IMR-90 (cell line): ENCODE results near the gene GADD45GIP1. TPM values are rescaled to one million over a fixed set of nuclear protein-coding genes. Genes with fewer than 3 reads are reported as not detected.

Experiments
- ATAC-seq: fragments of 200-7000 bp; cut with Tn5 transposase; 2 replicates; pipeline ENCODE4 v1.9.1; 2020; ENCODE audit warnings: low read depth, mild to moderate bottlenecking, moderate library complexity
- BruUV-seq: library from RNA; stranded (reverse); fragments of 400-500 nt; replicated peaks from 2 replicates; lab custom pipeline; 2021; lab: Mats Ljungman, UMichigan
- CTCF ChIA-PET: fragments of 300-600 bp; formaldehyde crosslinking; extraction: SDS; loops from one replicate; lab custom pipeline; 2021; ENCODE audit warnings: antibody characterized with exemption; lab: Yijun Ruan, JAX
- POLR2A ChIA-PET: fragments of 300-600 bp; sonication (Branson Sonifier 250); formaldehyde crosslinking; loops from one replicate; lab custom pipeline; 2022; ENCODE audit warnings: antibody characterized with exemption; ENCODE audit not compliant: unreplicated experiment; lab: Charles Lee
- DNase-seq: peaks from one replicate; pipeline ENCODE4 v3.0.0; 2013
- H2AFZ ChIP-seq: replicated peaks from 2 replicates; pipeline ENCODE3; 2013; ENCODE audit warnings: low read length, mild to moderate bottlenecking; ENCODE audit not compliant: poor library complexity
- H2AK5ac ChIP-seq: 2 replicates; pipeline ENCODE4 v1.6.1; 2013; ENCODE audit warnings: low read depth, low read length, inconsistent platforms
- H2AK9ac ChIP-seq: replicated peaks from 2 replicates; pipeline ENCODE3; 2013; ENCODE audit warnings: mild to moderate bottlenecking, low read depth, low read length, moderate library complexity; ENCODE audit not compliant: poor library complexity
- H2BK120ac ChIP-seq: 2 replicates; pipeline ENCODE4 v1.6.1; 2013; ENCODE audit warnings: low read depth, low read length, inconsistent platforms
- H2BK15ac ChIP-seq: 3 replicates; pipeline ENCODE4 v1.6.1; 2013; ENCODE audit warnings: low read depth, low read length, inconsistent platforms
- H2BK20ac ChIP-seq: 2 replicates; pipeline ENCODE4 v1.6.1; 2013; ENCODE audit warnings: low read depth, mild to moderate bottlenecking, inconsistent platforms, low read length, moderate library complexity
- H2BK5ac ChIP-seq: 2 replicates; pipeline ENCODE4 v1.6.1; 2013; ENCODE audit warnings: mild to moderate bottlenecking, low read depth, low read length, inconsistent platforms; ENCODE audit not compliant: poor library complexity, severe bottlenecking
- H3K14ac ChIP-seq: replicated peaks from 2 replicates; pipeline ENCODE4 v1.6.1; 2013; ENCODE audit warnings: low read depth, low read length, inconsistent platforms
- H3K18ac ChIP-seq: 2 replicates; pipeline ENCODE4 v1.6.1; 2013; ENCODE audit warnings: low read depth, low read length, control low read depth
- H3K23ac ChIP-seq: 2 replicates; pipeline ENCODE4 v1.6.1; 2013; ENCODE audit warnings: low read depth, low read length, inconsistent platforms
- H3K27ac ChIP-seq: 2 replicates; pipeline ENCODE4 v1.5.1; 2013; ENCODE audit warnings: mild to moderate bottlenecking, control low read depth, low read length; ENCODE audit not compliant: insufficient read depth
- H3K27me3 ChIP-seq: 2 replicates; pipeline ENCODE4 v1.6.1; 2013; ENCODE audit warnings: low read length; ENCODE audit not compliant: control insufficient read depth, insufficient read depth
- H3K36me3 ChIP-seq: 2 replicates; pipeline ENCODE4 v1.6.1; 2013; ENCODE audit warnings: low read length, mixed read lengths; ENCODE audit not compliant: control insufficient read depth, insufficient read depth
- H3K4ac ChIP-seq: 2 replicates; pipeline ENCODE4 v1.6.1; 2013; ENCODE audit warnings: low read depth, low read length, inconsistent platforms
- H3K4me1 ChIP-seq: 2 replicates; pipeline ENCODE4 v1.6.1; 2013; ENCODE audit warnings: low read length, mixed read lengths; ENCODE audit not compliant: control insufficient read depth, insufficient read depth
- H3K4me2 ChIP-seq: 2 replicates; pipeline ENCODE4 v1.6.1; 2013; ENCODE audit warnings: low read depth, mild to moderate bottlenecking, control low read depth, low read length, moderate library complexity
- H3K4me3 ChIP-seq: 2 replicates; pipeline ENCODE4 v1.5.1; 2013; ENCODE audit warnings: low read depth, mild to moderate bottlenecking, control low read depth, low read length, moderate library complexity; ENCODE audit not compliant: insufficient read depth
- H3K56ac ChIP-seq: 2 replicates; pipeline ENCODE4 v1.6.1; 2013; ENCODE audit warnings: low read length, inconsistent platforms; ENCODE audit not compliant: insufficient read depth; ENCODE audit errors: extremely low read depth
- H3K79me1 ChIP-seq, 2 experiments: 2 replicates each; pipeline ENCODE4 v1.6.1; 2013; ENCODE audit warnings: low read length in 2 of 2, inconsistent platforms in 1 of 2, low read depth in 1 of 2
- H3K9ac ChIP-seq: 2 replicates; pipeline ENCODE4 v1.6.1; 2013; ENCODE audit warnings: low read depth, low read length, control low read depth
- H3K9me1 ChIP-seq: 2 replicates; pipeline ENCODE4 v1.6.1; 2013; ENCODE audit warnings: low read length, inconsistent platforms; ENCODE audit not compliant: insufficient read depth
- H3K9me3 ChIP-seq: 2 replicates; pipeline ENCODE4 v1.6.1; 2013; ENCODE audit warnings: low read length; ENCODE audit not compliant: control insufficient read depth, insufficient read depth
- H4K20me1 ChIP-seq: 2 replicates; pipeline ENCODE4 v1.6.1; 2013; ENCODE audit warnings: low read length, inconsistent platforms; ENCODE audit not compliant: insufficient read depth
- H4K5ac ChIP-seq: 2 replicates; pipeline ENCODE4 v1.6.1; 2013; ENCODE audit warnings: mild to moderate bottlenecking, low read depth, low read length, control low read depth
- H4K8ac ChIP-seq, 2 experiments: 2 replicates each; pipeline ENCODE4 v1.6.1; 2013; ENCODE audit warnings: low read depth in 2 of 2, low read length in 2 of 2, control low read depth in 1 of 2, inconsistent platforms in 1 of 2
- H4K91ac ChIP-seq: 2 replicates; pipeline ENCODE4 v1.6.1; 2013; ENCODE audit warnings: low read depth, low read length, inconsistent platforms; ENCODE audit not compliant: insufficient read depth
- CHD1 ChIP-seq: IDR thresholded peaks from 2 replicates; pipeline ENCODE4 v1.6.1; 2012; ENCODE audit warnings: low read depth, low read length, improper control_type of control experiment
- FOS ChIP-seq: fragments of 150-350 bp; IDR thresholded peaks from 2 replicates; pipeline ENCODE4 v1.6.1; 2016; ENCODE audit warnings: low read depth, low read length
- MAFK ChIP-seq: IDR thresholded peaks from 2 replicates; pipeline ENCODE4 v1.6.1; 2012; ENCODE audit warnings: low read depth, low read length, improper control_type of control experiment
- MAZ ChIP-seq: IDR thresholded peaks from 2 replicates; pipeline ENCODE4 v1.6.1; 2012; ENCODE audit warnings: low read depth, mild to moderate bottlenecking, low read length, improper control_type of control experiment, moderate library complexity, borderline replicate concordance
- MXI1 ChIP-seq: IDR thresholded peaks from 2 replicates; pipeline ENCODE4 v1.6.1; 2012; ENCODE audit warnings: low read depth, mild to moderate bottlenecking, low read length, moderate library complexity, borderline replicate concordance
- NFE2L2 ChIP-seq: fragments of 150-350 bp; IDR thresholded peaks from 2 replicates; pipeline ENCODE4 v1.6.1; 2016; ENCODE audit warnings: low read depth, mild to moderate bottlenecking, low read length
- WGBS, 2 experiments: methylation state at CpG; one replicate each; pipeline versions ENCODE4 v1.1.5 to v1.1.7; 2013; ENCODE audit warnings: missing lambda C conversion rate in 2 of 2; ENCODE audit not compliant: insufficient read length in 1 of 2; ENCODE audit errors: extremely low coverage in 2 of 2; 5-methylcytosine and 5-hydroxymethylcytosine counted together
- dilution Hi-C: fragments of 300-500 bp; cut with HindIII; formaldehyde crosslinking; loops from one replicate; pipeline ENCODE4 v1.14.3; 2018; ENCODE audit warnings: low sequenced_read_pairs; ENCODE audit not compliant: unreplicated experiment
- in situ Hi-C: fragments of 300-500 bp; cut with MboI; formaldehyde crosslinking; loops from 3 replicates; pipeline ENCODE4 v1.14.3; 2019; ENCODE audit warnings: low sequenced_read_pairs, inconsistent platforms, mixed read lengths
- intact Hi-C: fragments of 100-400 bp; cut with micrococcal nuclease; formaldehyde crosslinking; loops from 2 replicates; pipeline ENCODE4 v1.10.0; 2022
- polyA plus RNA-seq, 3 experiments: library from polyadenylated mRNA; depleted of rRNA; stranded (reverse); fragments of >200 nt; gene quantifications; 2 replicates each; pipeline ENCODE4 v1.2.3, GENCODE V29; 2012; ENCODE audit warnings: low replicate concordance in 1 of 3
- total RNA-seq: library from RNA; depleted of rRNA; stranded (reverse); fragments of >200 nt; gene quantifications from 2 replicates; pipeline ENCODE4 v1.2.3, GENCODE V29; 2012
- TF ChIP-seq, protein P1 (sequence below): fragments of 150-350 bp; IDR thresholded peaks from 2 replicates; pipeline ENCODE4 v1.6.1; 2017; ENCODE audit warnings: mild to moderate bottlenecking, antibody characterized with exemption, low read length, low read depth
- TF ChIP-seq, protein P2 (sequence below): fragments of 150-350 bp; IDR thresholded peaks from 2 replicates; pipeline ENCODE4 v1.6.1; 2016; ENCODE audit warnings: low read depth, mild to moderate bottlenecking, low read length, moderate library complexity, borderline replicate concordance

The GADD45GIP1 gene
- total and polyA plus RNA-seq, 2 of the 4 experiments (the other 2 are of a cell fraction): 13.3 to 42.4 TPM

DNA sequence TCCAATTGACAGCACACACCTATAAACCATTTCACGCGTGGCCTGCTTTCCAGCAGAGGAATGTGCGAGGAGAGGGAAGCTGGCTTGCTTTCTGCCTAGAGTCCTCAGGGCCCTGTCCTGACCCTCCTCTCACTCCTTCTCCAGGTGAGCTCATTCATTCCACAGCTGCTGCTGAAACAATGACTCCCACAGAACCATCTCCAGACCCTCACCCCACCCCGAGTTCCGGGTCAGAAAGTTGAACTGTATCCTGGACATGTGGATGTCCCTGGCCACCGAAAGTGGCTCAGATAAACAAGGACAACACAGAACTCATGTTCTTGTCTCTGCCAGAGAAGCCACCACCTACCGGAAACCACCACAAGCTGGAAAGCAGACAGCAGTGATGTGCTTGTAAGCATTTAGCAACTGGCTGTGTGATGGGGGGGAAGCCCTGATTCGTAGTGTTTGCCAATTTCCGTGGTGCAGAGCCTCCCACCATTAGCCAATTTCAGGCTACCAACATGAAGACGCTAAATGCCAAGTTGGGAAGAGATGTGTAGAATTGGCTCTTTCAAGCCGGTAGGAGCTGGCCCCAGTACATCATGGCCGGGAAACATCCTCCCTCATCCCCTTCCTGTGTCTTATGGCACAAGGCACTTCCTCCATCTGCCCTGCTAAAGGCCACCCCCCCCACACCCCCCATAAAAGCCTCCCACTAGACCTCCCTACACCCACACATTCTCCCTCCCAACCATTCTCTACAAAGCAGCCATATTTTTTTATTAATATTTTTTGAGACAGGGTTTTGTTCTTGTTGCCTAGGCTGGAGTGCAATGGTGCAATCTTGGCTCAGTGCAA is 43.0 kb downstream of the GADD45GIP1 start (continued):
- TF ChIP-seq, protein P1, sequence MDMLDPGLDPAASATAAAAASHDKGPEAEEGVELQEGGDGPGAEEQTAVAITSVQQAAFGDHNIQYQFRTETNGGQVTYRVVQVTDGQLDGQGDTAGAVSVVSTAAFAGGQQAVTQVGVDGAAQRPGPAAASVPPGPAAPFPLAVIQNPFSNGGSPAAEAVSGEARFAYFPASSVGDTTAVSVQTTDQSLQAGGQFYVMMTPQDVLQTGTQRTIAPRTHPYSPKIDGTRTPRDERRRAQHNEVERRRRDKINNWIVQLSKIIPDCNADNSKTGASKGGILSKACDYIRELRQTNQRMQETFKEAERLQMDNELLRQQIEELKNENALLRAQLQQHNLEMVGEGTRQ: no peak

DNA sequence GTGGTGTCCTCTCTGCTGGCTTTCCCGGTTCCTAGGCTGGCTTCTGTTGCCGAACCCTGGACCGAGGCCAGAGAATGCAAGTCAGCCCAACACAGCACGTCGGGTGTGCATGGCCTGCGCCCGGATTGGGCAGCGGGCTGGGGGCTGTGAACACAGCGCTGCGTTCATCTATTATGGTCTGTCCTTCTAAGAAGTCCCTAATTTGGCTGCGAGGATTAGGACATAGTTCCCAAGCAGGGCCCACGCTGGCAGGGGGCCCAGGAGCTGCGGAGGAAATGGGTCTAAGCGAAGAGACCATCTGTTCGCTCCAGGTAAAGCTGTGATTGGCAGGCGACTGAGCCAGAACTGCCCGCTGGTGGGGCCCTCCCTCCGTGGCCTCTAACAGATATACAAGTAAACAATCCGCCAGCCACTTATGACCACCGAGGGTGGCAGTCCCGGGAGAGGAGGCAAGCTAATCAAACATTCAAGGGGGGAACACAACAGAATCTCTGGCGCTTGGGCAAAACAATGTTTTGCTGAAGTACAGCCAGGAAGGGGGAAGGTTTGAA is 43.9 kb downstream of the GADD45GIP1 start:
- H4K91ac ChIP-seq: no peak overlapping the region
- no peak overlapping the region for H3K56ac ChIP-seq
- dilution Hi-C loops: no loop called here
- H3K27ac ChIP-seq: no peak overlapping the region
- H2AFZ ChIP-seq: peak overlapping the region; percentile 79
- H3K79me1 ChIP-seq: no peaks in the 10 kb centered on the region
- H3K23ac ChIP-seq: peak overlapping the region; percentile 12; the same call in 1 of the 2 replicates
- DNase-seq: peak; percentile 42
- H3K14ac ChIP-seq: 0 out of 2 replicates have a peak overlapping the region, but pooled peaks have one; percentile 18
- no peaks in the 10 kb centered on the region for H3K9me1 ChIP-seq
- no peaks in the 10 kb centered on the region for H3K36me3 ChIP-seq
- H4K20me1 ChIP-seq: no peaks in the 10 kb centered on the region
- no peak overlapping the region for H3K18ac ChIP-seq
- H2BK5ac ChIP-seq: no peak overlapping the region
- peak overlapping the region in 1 of 2 experiments; percentile 41; a peak in 1 of 4 replicates for H4K8ac ChIP-seq
- H3K4me1 ChIP-seq: peaks cover 6% of the 10 kb centered on the region
- peak overlapping the region; percentile 4; the same call in 1 of the 2 replicates for H3K4me2 ChIP-seq
- no peak overlapping the region for H2AK5ac ChIP-seq
- ChIA-PET CTCF (no interaction called here), POLR2A (no interaction called here)
- no peak overlapping the region for H3K9ac ChIP-seq
- no peak overlapping the region for H2AK9ac ChIP-seq
- H3K27me3 ChIP-seq: no peaks in the 10 kb centered on the region
- intact Hi-C loops: no loop called here
- no peak overlapping the region for H2BK20ac ChIP-seq
- no peak overlapping the region for H3K4me3 ChIP-seq
- no peak overlapping the region for H2BK15ac ChIP-seq
- peak overlapping the region; percentile 16; the same call in 1 of the 2 replicates for H3K4ac ChIP-seq
- ATAC-seq: peak; percentile 88
- in situ Hi-C loops: no loop called here
- WGBS, 2 experiments: 6% methylated on average over 11 of the region's 22 CpGs; no CpG with 5 or more reads in 1 of the 2 experiments
- H4K5ac ChIP-seq: no peak overlapping the region
- no peak overlapping the region for H2BK120ac ChIP-seq
- H3K9me3 ChIP-seq: no peaks in the 10 kb centered on the region
- no TSS peak for BruUV-seq
- TF ChIP-seq MAFK (no peak), MAZ (no peak), MXI1 (no peak), NFE2L2 (no peak), FOS (no peak), CHD1 (no peak)
- TF ChIP-seq, protein P1: no peak
- TF ChIP-seq, protein P2, sequence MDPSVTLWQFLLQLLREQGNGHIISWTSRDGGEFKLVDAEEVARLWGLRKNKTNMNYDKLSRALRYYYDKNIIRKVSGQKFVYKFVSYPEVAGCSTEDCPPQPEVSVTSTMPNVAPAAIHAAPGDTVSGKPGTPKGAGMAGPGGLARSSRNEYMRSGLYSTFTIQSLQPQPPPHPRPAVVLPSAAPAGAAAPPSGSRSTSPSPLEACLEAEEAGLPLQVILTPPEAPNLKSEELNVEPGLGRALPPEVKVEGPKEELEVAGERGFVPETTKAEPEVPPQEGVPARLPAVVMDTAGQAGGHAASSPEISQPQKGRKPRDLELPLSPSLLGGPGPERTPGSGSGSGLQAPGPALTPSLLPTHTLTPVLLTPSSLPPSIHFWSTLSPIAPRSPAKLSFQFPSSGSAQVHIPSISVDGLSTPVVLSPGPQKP: no peak
